BLaER1 treated with 17β-estradiol and CSF1 and Interleukin-3, amounts not matched to agents 10 nM and 100 nM (cell line): ENCODE results near the gene KRT35.

Experiments
- H3K27ac ChIP-seq, 11 experiments: shearing (Covaris generic); formaldehyde crosslinking; 2 replicates each; pipeline ENCODE4 v1.8.1; 2022
- H3K27me3 ChIP-seq, 11 experiments: shearing (Covaris generic); formaldehyde crosslinking; 2 replicates each; pipeline ENCODE4 v1.8.1; 2022
- H3K36me3 ChIP-seq, 11 experiments: shearing (Covaris generic); formaldehyde crosslinking; 2 replicates each; pipeline ENCODE4 v1.8.1; 2022
- H3K4me1 ChIP-seq, 10 experiments: shearing (Covaris generic); formaldehyde crosslinking; 2 replicates each; pipeline ENCODE4 v1.8.1; 2022
- H3K4me2 ChIP-seq, 11 experiments: shearing (Covaris generic); formaldehyde crosslinking; 2 replicates each; pipeline ENCODE4 v1.8.1; 2022
- H3K4me3 ChIP-seq, 10 experiments: shearing (Covaris generic); formaldehyde crosslinking; 2 replicates each; pipeline ENCODE4 v1.8.1; 2022
- H3K9ac ChIP-seq, 11 experiments: shearing (Covaris generic); formaldehyde crosslinking; 2 replicates each; pipeline ENCODE4 v1.8.1; 2022
- H3K9me3 ChIP-seq, 11 experiments: shearing (Covaris generic); formaldehyde crosslinking; replicated peaks in 1 of 11; 2 replicates each; pipeline ENCODE4 v1.8.1; 2022
- H4K20me1 ChIP-seq, 11 experiments: shearing (Covaris generic); formaldehyde crosslinking; 2 replicates each; pipeline ENCODE4 v1.8.1; 2022
- Cebpa-rat ChIP-seq, 11 experiments: shearing (Covaris generic); IDR thresholded peaks; 2 replicates each; pipeline ENCODE4 v1.8.1; 2022

The KRT35 gene

DNA sequence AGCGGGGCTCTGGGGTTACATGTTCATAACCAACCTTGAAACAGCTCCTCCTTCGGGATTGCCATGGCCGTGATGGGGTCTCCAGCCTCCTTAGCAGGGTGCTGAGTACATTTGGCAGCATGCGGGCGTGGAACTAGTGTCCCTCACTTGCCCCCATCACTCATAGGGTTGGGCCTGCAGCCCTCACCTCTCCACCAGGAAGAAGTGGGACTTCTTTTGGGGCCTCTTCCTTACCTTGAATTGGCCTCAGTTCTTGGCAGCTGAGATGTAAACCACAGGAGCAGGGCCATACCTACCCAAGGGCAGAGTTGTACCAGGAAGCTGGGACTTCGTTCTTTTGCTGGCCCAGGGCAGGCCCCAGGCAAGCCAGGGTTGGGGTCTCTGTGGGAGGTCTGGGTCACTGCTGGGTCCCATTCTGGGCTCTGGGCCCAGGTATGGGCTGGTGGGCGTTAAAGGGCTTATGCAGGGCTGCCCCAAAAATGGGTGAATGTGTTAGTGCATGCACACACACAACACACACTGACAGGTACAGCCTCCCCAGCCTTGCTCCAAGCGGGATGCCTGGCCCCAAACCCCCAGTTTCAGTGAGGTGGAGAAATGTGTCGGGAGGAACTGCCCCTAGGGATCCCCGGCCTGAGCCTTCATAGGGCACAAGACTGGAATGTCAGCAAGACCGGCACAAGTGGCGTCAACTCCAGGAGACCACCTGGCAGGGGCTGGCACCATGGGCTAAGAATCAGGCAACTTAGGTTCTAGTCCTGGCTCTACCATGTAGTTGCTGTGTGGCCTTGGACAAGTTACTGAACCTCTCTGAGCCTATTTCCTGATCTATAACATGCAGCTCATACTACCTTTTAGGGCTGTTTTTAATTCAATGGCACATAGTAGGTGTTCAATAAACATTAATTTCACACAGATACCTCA is 41.6 kb upstream of the KRT35 start:
- peaks cover 0 to 21% (median 5%) of the 10 kb centered on the region in 10 experiments; a peak in 9 of 20 replicates for H3K4me1 ChIP-seq
- no peak overlapping the region for H3K4me3 ChIP-seq
- peaks cover 0 to 8% (median 4%) of the 10 kb centered on the region in 11 experiments; a peak in 11 of 22 replicates for H3K9me3 ChIP-seq
- no peak for TF ChIP-seq Cebpa-rat (IDR thresholded peaks at IDR 0.05)
- peak overlapping the region in 4 of 11 experiments; percentile 52 to 72 (median 65); a peak in 6 of 22 replicates for H3K4me2 ChIP-seq
- 0 out of 22 replicates have a peak, but pooled peaks cover 0 to 8% (median 0%) of the 10 kb centered on the region in 11 experiments for H4K20me1 ChIP-seq
- H3K9ac ChIP-seq: no peak overlapping the region; a peak in 2 of 22 replicates
- H3K27me3 ChIP-seq: peaks cover 10 to 15% (median 13%) of the 10 kb centered on the region in 11 experiments
- peak overlapping the region in 2 of 11 experiments; percentile 5 to 38; a peak in 2 of 22 replicates for H3K27ac ChIP-seq
- H3K36me3 ChIP-seq: no peaks in the 10 kb centered on the region

DNA sequence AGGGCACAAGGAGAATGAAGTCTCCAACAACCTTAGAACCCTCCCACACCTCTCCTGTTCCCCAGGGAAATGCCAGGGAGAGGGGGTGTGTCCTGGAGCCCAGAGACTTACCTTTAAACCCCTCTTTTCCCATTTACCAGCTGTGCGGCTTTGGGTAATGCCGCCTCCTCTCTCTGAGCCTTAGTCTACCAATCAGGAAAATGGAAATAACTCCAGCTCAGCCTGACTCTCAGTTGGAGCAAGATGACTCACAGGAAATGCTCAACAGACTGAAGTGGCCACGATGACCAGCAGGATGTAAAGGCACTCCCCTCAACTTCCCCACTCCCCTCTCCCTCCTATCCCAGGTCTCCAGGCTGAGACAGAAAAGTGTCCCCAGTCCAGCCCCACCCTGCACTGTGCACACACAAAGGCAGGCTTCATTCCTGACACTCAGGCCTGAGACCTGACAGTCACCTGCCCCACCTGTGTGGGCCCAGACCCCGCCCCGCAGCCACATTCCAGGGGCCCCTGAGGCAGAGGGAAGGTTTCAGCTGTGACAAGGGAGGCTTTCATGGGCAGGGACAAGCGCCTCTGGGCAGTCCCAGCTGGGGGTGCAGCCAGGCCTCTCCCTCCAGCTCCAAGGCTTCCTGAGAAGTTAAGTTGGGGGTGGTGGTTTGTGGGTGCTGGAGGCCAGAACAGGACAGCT is 40.8 kb upstream of the KRT35 start:
- no peak for TF ChIP-seq Cebpa-rat (IDR thresholded peaks at IDR 0.05)
- H3K4me1 ChIP-seq: peaks cover 0 to 21% (median 5%) of the 10 kb centered on the region in 10 experiments; a peak in 9 of 20 replicates
- peaks cover 2 to 6% (median 5%) of the 10 kb centered on the region in 11 experiments for H3K27me3 ChIP-seq
- H3K36me3 ChIP-seq: no peaks in the 10 kb centered on the region
- H3K4me3 ChIP-seq: no peak overlapping the region
- H3K4me2 ChIP-seq: peak overlapping the region in 5 of 11 experiments; percentile 32 to 72 (median 65); a peak in 10 of 22 replicates
- peak overlapping the region in 2 of 11 experiments; percentile 5 to 38; a peak in 2 of 22 replicates for H3K27ac ChIP-seq
- H3K9ac ChIP-seq: peak overlapping the region in 1 of 11 experiments; percentile 8; a peak in 1 of 22 replicates
- H4K20me1 ChIP-seq: 0 out of 22 replicates have a peak, but pooled peaks cover 0 to 8% (median 0%) of the 10 kb centered on the region in 11 experiments
- H3K9me3 ChIP-seq: no peaks in the 10 kb centered on the region

DNA sequence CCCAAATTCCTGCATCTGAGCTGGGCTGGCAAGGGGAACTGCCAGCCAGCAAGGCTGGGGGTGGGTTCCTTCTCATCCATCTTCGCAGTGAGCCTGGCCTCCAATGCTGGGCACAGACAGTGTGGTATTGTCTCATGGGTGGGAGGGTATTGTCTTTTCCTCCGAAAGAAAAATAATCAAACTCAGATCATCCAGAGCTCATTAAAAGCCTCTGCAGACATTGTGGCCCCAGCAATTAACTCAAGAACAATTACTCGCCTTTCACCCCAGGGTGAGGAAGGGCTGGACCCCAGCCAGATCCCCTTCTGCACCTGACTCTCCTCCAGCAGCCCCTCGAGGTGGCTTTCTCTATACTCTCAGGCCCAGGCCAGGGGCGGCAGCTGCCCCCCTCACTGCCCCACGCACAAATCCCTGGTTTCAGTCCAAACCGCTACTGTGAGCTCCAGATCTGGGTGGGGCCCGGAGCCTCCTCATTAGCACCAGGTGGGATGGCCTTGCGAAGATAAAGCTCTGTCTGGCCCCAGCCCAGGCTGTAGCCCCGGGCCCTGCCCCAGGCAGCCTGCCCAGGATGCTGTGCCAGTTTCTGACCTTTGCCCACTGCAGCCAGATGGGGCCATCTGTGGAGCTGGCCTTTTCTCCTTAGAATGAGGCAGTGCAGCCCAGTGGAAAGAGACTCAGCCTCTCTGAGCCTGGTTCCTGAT is 40.0 kb upstream of the KRT35 start:
- Histone ChIP-seq H3K4me2 (peak overlapping the region in 3 of 11 experiments; percentile 65 to 72 (median 65); a peak in 7 of 22 replicates), H3K27me3 (no peaks in the 10 kb centered on the region; a peak in 1 of 22 replicates), H3K27ac (peak overlapping the region in 1 of 11 experiments; percentile 38; a peak in 1 of 22 replicates), H3K9me3 (no peaks in the 10 kb centered on the region), H3K4me3 (no peak overlapping the region), H3K9ac (no peak overlapping the region), H4K20me1 (0 out of 22 replicates have a peak, but pooled peaks cover 0 to 8% (median 0%) of the 10 kb centered on the region in 11 experiments), H3K36me3 (no peaks in the 10 kb centered on the region), H3K4me1 (peaks cover 0 to 21% (median 5%) of the 10 kb centered on the region in 10 experiments; a peak in 9 of 20 replicates)
- no peak for TF ChIP-seq Cebpa-rat (IDR thresholded peaks at IDR 0.05)

DNA sequence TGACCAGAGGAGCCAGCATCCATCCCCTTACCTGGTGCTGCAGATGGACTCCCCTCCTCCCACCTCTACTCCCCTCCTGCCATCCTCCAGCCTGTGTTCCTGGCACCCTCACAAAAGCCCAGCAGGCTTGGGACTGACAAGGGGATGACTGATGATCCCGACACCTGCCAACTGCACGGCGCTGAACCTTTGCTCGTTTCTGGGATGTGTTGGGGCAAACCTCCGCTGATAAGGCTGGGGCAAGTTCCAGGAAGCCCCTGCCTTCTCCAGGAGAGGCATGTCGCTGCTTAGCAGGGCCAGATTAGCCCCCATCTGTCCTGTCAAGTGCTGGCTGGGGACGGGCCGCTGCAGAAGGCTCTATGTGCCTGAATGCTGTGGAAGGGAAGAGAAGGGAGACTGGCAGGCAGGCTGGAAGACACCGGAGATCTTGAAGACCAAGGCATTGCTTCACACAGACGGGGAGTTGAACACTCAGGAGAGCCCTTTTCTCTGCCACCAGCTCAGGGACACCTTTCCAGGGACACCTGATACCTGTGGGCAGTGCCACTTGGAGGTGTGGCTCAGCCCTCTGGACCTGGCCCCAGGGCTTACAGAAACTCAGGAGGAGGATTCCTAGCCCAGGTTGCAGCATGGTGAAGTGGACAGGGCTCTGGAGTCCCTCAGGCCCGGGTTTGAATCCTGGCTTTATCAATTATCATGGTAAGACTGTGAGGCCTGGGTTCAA is 38.7 kb upstream of the KRT35 start:
- no peak overlapping the region for H3K27ac ChIP-seq

DNA sequence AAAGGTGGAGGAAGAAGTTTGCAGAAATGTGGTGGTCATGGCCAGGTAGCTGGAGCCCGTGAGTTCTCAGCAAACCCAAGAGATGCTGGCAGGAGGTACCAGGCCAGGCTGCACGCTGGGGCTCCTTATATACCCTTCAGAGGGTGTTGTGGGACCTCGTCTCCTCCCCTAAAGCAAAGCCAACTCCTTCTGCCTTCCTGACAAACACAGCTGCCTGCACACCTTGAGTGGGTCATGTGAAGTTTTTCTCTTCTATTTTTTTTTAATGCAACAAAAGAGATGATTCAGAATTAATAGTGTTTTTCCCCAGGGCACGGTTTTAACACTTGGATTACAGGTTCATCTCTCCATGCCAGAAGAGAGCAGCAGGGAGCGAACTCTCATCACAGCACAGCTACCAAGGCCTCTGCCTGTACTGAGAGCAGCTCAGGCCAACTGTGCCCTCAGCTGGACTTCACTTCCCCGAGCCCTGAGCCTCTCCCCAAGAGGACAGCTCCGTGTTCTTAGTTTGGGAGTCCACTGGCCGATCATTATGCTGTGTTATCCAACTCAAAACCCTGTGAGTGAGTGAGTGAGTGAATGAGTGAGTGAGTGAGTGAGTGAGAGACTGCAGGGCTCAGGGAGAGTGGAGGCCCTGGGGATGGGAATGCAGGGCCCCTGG is 38.0 kb upstream of the KRT35 start, which contains the start of gene KRT15:
Gene KRT15, minus strand, starts transcription at position 102 of the 661 bp plus-strand sequence. Its CDS starts 63 bp downstream, at position 39.
- Histone ChIP-seq H3K4me3 (no peak within 1 kb of the TSS), H3K27ac (no peak within 1 kb of the TSS), H4K20me1 (0 out of 22 replicates have a peak, but pooled peaks cover 0 to under 1% (median 0%) of the 10 kb centered on the region in 11 experiments), H3K27me3 (no peaks in the 10 kb centered on the region), H3K9me3 (no peaks in the 10 kb centered on the region), H3K36me3 (no peaks in the 10 kb centered on the region), H3K9ac (no peak within 1 kb of the TSS), H3K4me2 (no peak within 1 kb of the TSS), H3K4me1 (peaks cover 0 to 21% (median 5%) of the 10 kb centered on the region in 10 experiments; a peak in 9 of 20 replicates)
- TF ChIP-seq Cebpa-rat (IDR thresholded peaks at IDR 0.05): no peak

More for the DNA sequence above, 38.7 kb upstream of the KRT35 start:
- no peak overlapping the region for H3K4me3 ChIP-seq
- no peak overlapping the region for H3K9ac ChIP-seq
- H4K20me1 ChIP-seq: 0 out of 22 replicates have a peak, but pooled peaks cover 0 to 8% (median 0%) of the 10 kb centered on the region in 11 experiments
- peaks cover 0 to 21% (median 5%) of the 10 kb centered on the region in 10 experiments; a peak in 9 of 20 replicates for H3K4me1 ChIP-seq
- H3K9me3 ChIP-seq: no peaks in the 10 kb centered on the region
- no peak for TF ChIP-seq Cebpa-rat (IDR thresholded peaks at IDR 0.05)
- H3K36me3 ChIP-seq: no peaks in the 10 kb centered on the region
- H3K27me3 ChIP-seq: no peaks in the 10 kb centered on the region
- no peak overlapping the region for H3K4me2 ChIP-seq

DNA sequence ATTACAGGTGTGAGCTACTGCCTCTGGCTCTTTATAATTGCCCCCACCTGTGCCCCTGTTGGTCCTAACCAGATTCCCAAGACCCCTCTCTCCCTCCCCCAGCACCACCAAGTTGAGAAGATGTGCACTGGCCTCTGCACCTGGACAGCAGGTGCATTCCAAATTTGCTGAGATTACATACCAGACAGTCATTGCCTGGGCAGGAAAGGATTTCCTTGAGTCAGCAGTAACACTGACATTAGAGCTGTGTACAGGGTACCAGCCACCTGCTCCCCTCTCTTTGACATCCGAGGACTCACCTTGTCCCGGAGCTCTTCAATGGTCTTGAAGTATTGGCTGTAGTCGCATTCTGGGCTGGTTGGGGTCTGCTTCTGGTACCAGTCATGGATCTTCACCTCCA is 37.1 kb upstream of the KRT35 start:
- Histone ChIP-seq H4K20me1 (no peaks in the 10 kb centered on the region), H3K27me3 (no peaks in the 10 kb centered on the region), H3K4me3 (no peak overlapping the region), H3K9ac (no peak overlapping the region), H3K9me3 (no peaks in the 10 kb centered on the region), H3K27ac (no peak overlapping the region), H3K4me1 (peaks cover 0 to 24% (median 5%) of the 10 kb centered on the region in 10 experiments; a peak in 9 of 20 replicates), H3K4me2 (no peak overlapping the region), H3K36me3 (no peaks in the 10 kb centered on the region)
- TF ChIP-seq Cebpa-rat (IDR thresholded peaks at IDR 0.05): no peak

DNA sequence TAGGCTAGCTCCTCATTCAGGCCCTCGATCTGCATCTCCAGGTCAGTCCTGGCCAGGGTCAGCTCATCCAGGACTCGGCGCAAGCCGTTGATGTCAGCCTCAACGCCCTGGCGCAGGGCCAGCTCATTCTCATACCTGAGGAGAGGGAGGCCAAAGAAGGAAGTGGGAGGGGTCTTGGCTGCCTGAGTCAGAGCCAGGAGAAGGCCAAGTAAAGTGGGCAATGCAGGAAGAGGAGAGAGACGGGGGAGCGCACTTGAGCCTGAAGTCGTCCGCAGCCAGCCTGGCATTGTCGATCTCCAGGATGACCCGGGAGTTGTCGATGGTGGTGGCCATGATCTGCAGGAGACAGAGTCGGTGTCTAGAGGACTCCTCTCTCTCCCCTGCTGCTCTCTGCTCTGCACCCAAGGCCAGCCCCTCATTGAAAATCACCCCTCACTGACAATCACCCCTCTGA is 35.9 kb upstream of the KRT35 start:
- H4K20me1 ChIP-seq: no peaks in the 10 kb centered on the region

More for the DNA sequence above, 35.9 kb upstream of the KRT35 start:
- Histone ChIP-seq H3K4me1 (peaks cover 0 to 26% (median 5%) of the 10 kb centered on the region in 10 experiments; a peak in 9 of 20 replicates), H3K4me3 (no peak overlapping the region), H3K36me3 (no peaks in the 10 kb centered on the region), H3K9me3 (no peaks in the 10 kb centered on the region), H3K27ac (no peak overlapping the region), H3K4me2 (no peak overlapping the region), H3K27me3 (no peaks in the 10 kb centered on the region), H3K9ac (no peak overlapping the region)
- no peak for TF ChIP-seq Cebpa-rat (IDR thresholded peaks at IDR 0.05)
